IMR-90 (cell line): ENCODE results near the gene CRYZL1.
"Not testable (repeated sequence)": the region's sequence is repeated elsewhere in the genome, so short reads cannot be mapped to it uniquely, and the experiment has no call there.

Experiments used
- CHD1 ChIP-seq: IDR thresholded peaks from 2 replicates; pipeline ENCODE4 v1.6.1; 2012; ENCODE audit warnings: low read depth, low read length, improper control_type of control experiment
- MAZ ChIP-seq: IDR thresholded peaks from 2 replicates; pipeline ENCODE4 v1.6.1; 2012; ENCODE audit warnings: low read depth, mild to moderate bottlenecking, low read length, improper control_type of control experiment, moderate library complexity, borderline replicate concordance
- RAD21 ChIP-seq: IDR thresholded peaks from 2 replicates; pipeline ENCODE4 v1.6.1; 2012; ENCODE audit warnings: low read length, improper control_type of control experiment
- TF ChIP-seq, protein P1 (sequence below): conservative IDR thresholded peaks from 2 replicates; pipeline ENCODE4 v1.5.1; 2012; ENCODE audit warnings: mild to moderate bottlenecking, low read depth, low read length, improper control_type of control experiment
- TF ChIP-seq, protein P2 (sequence below): fragments of 150-350 bp; IDR thresholded peaks from 2 replicates; pipeline ENCODE4 v1.6.1; 2017; ENCODE audit warnings: mild to moderate bottlenecking, antibody characterized with exemption, low read length, low read depth

DNA sequence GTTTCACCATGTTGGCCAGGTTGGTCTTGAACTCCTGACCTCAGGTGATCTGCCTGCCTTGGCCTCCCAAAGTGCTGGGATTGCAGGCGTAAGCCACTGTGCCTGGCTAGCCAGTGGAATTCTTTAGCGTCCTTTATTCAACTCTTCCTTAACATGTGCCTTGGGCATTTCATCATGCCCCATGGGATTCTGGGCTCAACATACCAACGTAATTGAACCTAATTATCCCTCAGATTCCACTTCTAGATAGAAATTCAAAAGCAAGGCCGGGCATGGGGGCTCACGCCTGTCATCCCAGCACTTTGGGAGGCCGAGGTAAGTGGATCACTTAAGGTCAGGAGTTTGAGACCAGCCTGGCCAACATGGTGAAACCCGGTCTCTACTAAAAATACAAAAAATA, 15.4 kb downstream of the CRYZL1 start:
- TF ChIP-seq, protein P1, sequence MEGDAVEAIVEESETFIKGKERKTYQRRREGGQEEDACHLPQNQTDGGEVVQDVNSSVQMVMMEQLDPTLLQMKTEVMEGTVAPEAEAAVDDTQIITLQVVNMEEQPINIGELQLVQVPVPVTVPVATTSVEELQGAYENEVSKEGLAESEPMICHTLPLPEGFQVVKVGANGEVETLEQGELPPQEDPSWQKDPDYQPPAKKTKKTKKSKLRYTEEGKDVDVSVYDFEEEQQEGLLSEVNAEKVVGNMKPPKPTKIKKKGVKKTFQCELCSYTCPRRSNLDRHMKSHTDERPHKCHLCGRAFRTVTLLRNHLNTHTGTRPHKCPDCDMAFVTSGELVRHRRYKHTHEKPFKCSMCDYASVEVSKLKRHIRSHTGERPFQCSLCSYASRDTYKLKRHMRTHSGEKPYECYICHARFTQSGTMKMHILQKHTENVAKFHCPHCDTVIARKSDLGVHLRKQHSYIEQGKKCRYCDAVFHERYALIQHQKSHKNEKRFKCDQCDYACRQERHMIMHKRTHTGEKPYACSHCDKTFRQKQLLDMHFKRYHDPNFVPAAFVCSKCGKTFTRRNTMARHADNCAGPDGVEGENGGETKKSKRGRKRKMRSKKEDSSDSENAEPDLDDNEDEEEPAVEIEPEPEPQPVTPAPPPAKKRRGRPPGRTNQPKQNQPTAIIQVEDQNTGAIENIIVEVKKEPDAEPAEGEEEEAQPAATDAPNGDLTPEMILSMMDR = not testable (repeated sequence)
- TF ChIP-seq, protein P2, sequence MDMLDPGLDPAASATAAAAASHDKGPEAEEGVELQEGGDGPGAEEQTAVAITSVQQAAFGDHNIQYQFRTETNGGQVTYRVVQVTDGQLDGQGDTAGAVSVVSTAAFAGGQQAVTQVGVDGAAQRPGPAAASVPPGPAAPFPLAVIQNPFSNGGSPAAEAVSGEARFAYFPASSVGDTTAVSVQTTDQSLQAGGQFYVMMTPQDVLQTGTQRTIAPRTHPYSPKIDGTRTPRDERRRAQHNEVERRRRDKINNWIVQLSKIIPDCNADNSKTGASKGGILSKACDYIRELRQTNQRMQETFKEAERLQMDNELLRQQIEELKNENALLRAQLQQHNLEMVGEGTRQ = not testable (repeated sequence)
- TF ChIP-seq MAZ, RAD21, CHD1: not testable (repeated sequence)
